Keratinocyte (primary cell): Measurements from ENCODE around the gene KLC3.
"Not testable (repeated sequence)": the region's sequence is repeated elsewhere in the genome, so short reads cannot be mapped to it uniquely, and the experiment has no call there.

ENCODE experiments used
- CTCF ChIP-seq, 3 experiments: IDR thresholded peaks in 1 of 3; conservative IDR thresholded peaks in 1 of 3; optimal IDR thresholded peaks in 1 of 3; 2 replicates in 2 of 3; 3 replicates in 1 of 3; pipeline versions ENCODE3 to v1.5.1; 2011; ENCODE audit warnings: low read length in 3 of 3, mild to moderate bottlenecking in 3 of 3, moderate library complexity in 2 of 3, control low read depth in 1 of 3, inconsistent platforms in 1 of 3; ENCODE audit not compliant: insufficient read depth in 2 of 3; ENCODE audit errors: extremely low read depth in 1 of 3
- EZH2 ChIP-seq: IDR thresholded peaks from one replicate; pipeline ENCODE4 v1.6.1; 2012; ENCODE audit warnings: inconsistent platforms, mild to moderate bottlenecking, low read length, moderate library complexity

GRCh38 chr19:45334881-45335280 is 5.7 kb upstream of the KLC3 start:
- TF ChIP-seq CTCF (optimal IDR thresholded peaks at IDR 0.05 in 1 of 3, IDR thresholded peaks at IDR 0.05 in 1 of 3, conservative IDR thresholded peaks at IDR 0.05 in 1 of 3; ENCODE audit: extremely low read depth in 1 of 3, insufficient read depth in 2 of 3, low read length in 3 of 3); EZH2: not testable (repeated sequence)
